Measurements from ENCODE around the gene FAM174B. TPM values are rescaled to one million over a fixed set of nuclear protein-coding genes. Genes with fewer than 3 reads are reported as not detected.

The FAM174B gene
- total and polyA plus RNA-seq, 5 donors from 2014 or later = 4.1 to 15.1 (median 11.3) TPM

- Histone ChIP-seq H3K27me3 (ENCODE audit: control insufficient read depth, insufficient read depth, low read length) (peaks cover 20% of the 10 kb centered on the region), H3K4me3 (ENCODE audit: low read depth, low read length) (no peak overlapping the region), H3K4me1 (ENCODE audit: control insufficient read depth, insufficient read depth, low read length, poor library complexity, severe bottlenecking) (no peaks in the 10 kb centered on the region), H3K9me3 (ENCODE audit: control insufficient read depth in 2 of 2, low read length in 2 of 2) (peaks cover 0 to 3% of the 10 kb centered on the region in 2 experiments), H3K27ac (ENCODE audit: insufficient read depth, low read length, poor library complexity, severe bottlenecking) (no peak overlapping the region), H3K36me3 (ENCODE audit: control insufficient read depth, insufficient read depth, low read length) (no peaks in the 10 kb centered on the region)
- H3K27me3 Mint-ChIP-seq = peaks cover 40% of the 10 kb centered on the region
- peaks cover 0 to 20% (median 5%) of the 10 kb centered on the region in 4 donors for H3K4me1 Mint-ChIP-seq
- H3K4me3 Mint-ChIP-seq = peak overlapping the region in 3 of 4 donors; percentile 66 to 74 (median 70)
- DNase-seq (no peak), ATAC-seq (ENCODE audit: low read depth in 2 of 2) (no peak)
- no peaks in the 10 kb centered on the region for H3K36me3 Mint-ChIP-seq
- H3K27ac Mint-ChIP-seq = no peak overlapping the region
- H3K9me3 Mint-ChIP-seq = peaks cover 0 to 3% (median 0%) of the 10 kb centered on the region in 7 donors
These were observed 913 bp downstream of the FAM174B start for GRCh38 chr15:92654662-92655061.

- Mint-ChIP-seq H3K27me3 (peaks cover 40% of the 10 kb centered on the region), H3K4me1 (peaks cover 0 to 20% (median 5%) of the 10 kb centered on the region in 4 donors), H3K27ac (peak overlapping the region in 2 of 3 donors; percentile 12 to 21), H3K9me3 (peaks cover 0 to 3% (median 0%) of the 10 kb centered on the region in 7 donors), H3K36me3 (no peaks in the 10 kb centered on the region), H3K4me3 (peak overlapping the region; percentile 21 to 74 (median 68))
- Histone ChIP-seq H3K9me3 (ENCODE audit: control insufficient read depth in 2 of 2, low read length in 2 of 2) (peaks cover 0 to 3% of the 10 kb centered on the region in 2 experiments), H3K27ac (ENCODE audit: insufficient read depth, low read length, poor library complexity, severe bottlenecking) (no peak overlapping the region), H3K36me3 (ENCODE audit: control insufficient read depth, insufficient read depth, low read length) (no peaks in the 10 kb centered on the region), H3K27me3 (ENCODE audit: control insufficient read depth, insufficient read depth, low read length) (peaks cover 20% of the 10 kb centered on the region), H3K4me1 (ENCODE audit: control insufficient read depth, insufficient read depth, low read length, poor library complexity, severe bottlenecking) (no peaks in the 10 kb centered on the region), H3K4me3 (ENCODE audit: low read depth, low read length) (no peak overlapping the region)
- ATAC-seq (ENCODE audit: low read depth in 2 of 2) (no peak), DNase-seq (no peak)
These were observed 1.6 kb downstream of the FAM174B start for GRCh38 chr15:92653836-92654539.

GRCh38 chr15:92653366-92653765 lies 2.2 kb downstream of the FAM174B start:
- Mint-ChIP-seq H3K4me3 (peak overlapping the region in 1 of 4 donors; percentile 68), H3K27ac (no peak overlapping the region), H3K4me1 (peaks cover 0 to 20% (median 5%) of the 10 kb centered on the region in 4 donors), H3K27me3 (peaks cover 40% of the 10 kb centered on the region), H3K36me3 (no peaks in the 10 kb centered on the region), H3K9me3 (peaks cover 0 to 3% (median 0%) of the 10 kb centered on the region in 7 donors)
- Histone ChIP-seq H3K27me3 (ENCODE audit: control insufficient read depth, insufficient read depth, low read length) (peaks cover 20% of the 10 kb centered on the region), H3K4me1 (ENCODE audit: control insufficient read depth, insufficient read depth, low read length, poor library complexity, severe bottlenecking) (no peaks in the 10 kb centered on the region), H3K4me3 (ENCODE audit: low read depth, low read length) (no peak overlapping the region), H3K36me3 (ENCODE audit: control insufficient read depth, insufficient read depth, low read length) (no peaks in the 10 kb centered on the region), H3K27ac (ENCODE audit: insufficient read depth, low read length, poor library complexity, severe bottlenecking) (no peak overlapping the region), H3K9me3 (ENCODE audit: control insufficient read depth in 2 of 2, low read length in 2 of 2) (peaks cover 0 to 3% of the 10 kb centered on the region in 2 experiments)
- DNase-seq = no peak
- no peak for ATAC-seq (ENCODE audit: low read depth in 2 of 2)

GRCh38 chr15:92652576-92652966 lies 3.0 kb downstream of the FAM174B start:
- Histone ChIP-seq H3K36me3 (ENCODE audit: control insufficient read depth, insufficient read depth, low read length) (no peaks in the 10 kb centered on the region), H3K27ac (ENCODE audit: insufficient read depth, low read length, poor library complexity, severe bottlenecking) (no peak overlapping the region), H3K27me3 (ENCODE audit: control insufficient read depth, insufficient read depth, low read length) (peaks cover 20% of the 10 kb centered on the region), H3K4me1 (ENCODE audit: control insufficient read depth, insufficient read depth, low read length, poor library complexity, severe bottlenecking) (no peaks in the 10 kb centered on the region), H3K9me3 (ENCODE audit: control insufficient read depth in 2 of 2, low read length in 2 of 2) (peaks cover 0 to 3% of the 10 kb centered on the region in 2 experiments), H3K4me3 (ENCODE audit: low read depth, low read length) (no peak overlapping the region)
- Mint-ChIP-seq H3K9me3 (peaks cover 0 to 3% (median 0%) of the 10 kb centered on the region in 7 donors), H3K4me1 (peaks cover 0 to 20% (median 5%) of the 10 kb centered on the region in 4 donors), H3K27ac (no peak overlapping the region), H3K4me3 (no peak overlapping the region), H3K36me3 (no peaks in the 10 kb centered on the region), H3K27me3 (peaks cover 34% of the 10 kb centered on the region)
- DNase-seq = no peak
- ATAC-seq (ENCODE audit: low read depth in 2 of 2) = no peak

GRCh38 chr15:92651877-92652575 lies 3.5 kb downstream of the FAM174B start:
- Histone ChIP-seq H3K4me1 (ENCODE audit: control insufficient read depth, insufficient read depth, low read length, poor library complexity, severe bottlenecking) (no peaks in the 10 kb centered on the region), H3K9me3 (ENCODE audit: control insufficient read depth in 2 of 2, low read length in 2 of 2) (peaks cover 0 to 3% of the 10 kb centered on the region in 2 experiments), H3K27me3 (ENCODE audit: control insufficient read depth, insufficient read depth, low read length) (peaks cover 15% of the 10 kb centered on the region), H3K27ac (ENCODE audit: insufficient read depth, low read length, poor library complexity, severe bottlenecking) (no peak overlapping the region), H3K36me3 (ENCODE audit: control insufficient read depth, insufficient read depth, low read length) (no peaks in the 10 kb centered on the region), H3K4me3 (ENCODE audit: low read depth, low read length) (no peak overlapping the region)
- H3K4me1 Mint-ChIP-seq = peaks cover 0 to 20% (median 5%) of the 10 kb centered on the region in 4 donors
- ATAC-seq (ENCODE audit: low read depth in 2 of 2) (no peak), DNase-seq (no peak)
- peaks cover 0 to 3% (median 0%) of the 10 kb centered on the region in 7 donors for H3K9me3 Mint-ChIP-seq
- H3K4me3 Mint-ChIP-seq = peak overlapping the region in 1 of 4 donors; percentile 7
- peaks cover 31% of the 10 kb centered on the region for H3K27me3 Mint-ChIP-seq
- H3K27ac Mint-ChIP-seq = no peak overlapping the region
- no peaks in the 10 kb centered on the region for H3K36me3 Mint-ChIP-seq

GRCh38 chr15:92650966-92651365 lies 4.6 kb downstream of the FAM174B start:
- Histone ChIP-seq H3K27me3 (ENCODE audit: control insufficient read depth, insufficient read depth, low read length) (peaks cover 6% of the 10 kb centered on the region), H3K36me3 (ENCODE audit: control insufficient read depth, insufficient read depth, low read length) (no peaks in the 10 kb centered on the region), H3K4me3 (ENCODE audit: low read depth, low read length) (no peak overlapping the region)

GRCh38 chr15:92650256-92650655 lies 5.3 kb downstream of the FAM174B start:
- no peak overlapping the region for H3K4me3 Mint-ChIP-seq
- Histone ChIP-seq H3K9me3 (ENCODE audit: control insufficient read depth in 2 of 2, low read length in 2 of 2) (peaks cover 0 to 3% of the 10 kb centered on the region in 2 experiments), H3K4me1 (ENCODE audit: control insufficient read depth, insufficient read depth, low read length, poor library complexity, severe bottlenecking) (no peaks in the 10 kb centered on the region), H3K27me3 (ENCODE audit: control insufficient read depth, insufficient read depth, low read length) (peaks cover 4% of the 10 kb centered on the region), H3K36me3 (ENCODE audit: control insufficient read depth, insufficient read depth, low read length) (no peaks in the 10 kb centered on the region), H3K4me3 (ENCODE audit: low read depth, low read length) (no peak overlapping the region), H3K27ac (ENCODE audit: insufficient read depth, low read length, poor library complexity, severe bottlenecking) (no peak overlapping the region)
- peaks cover 21% of the 10 kb centered on the region for H3K27me3 Mint-ChIP-seq
- H3K9me3 Mint-ChIP-seq = peaks cover 0 to 3% (median 0%) of the 10 kb centered on the region in 7 donors
- no peaks in the 10 kb centered on the region for H3K36me3 Mint-ChIP-seq
- no peak overlapping the region for H3K27ac Mint-ChIP-seq
- DNase-seq (no peak), ATAC-seq (ENCODE audit: low read depth in 2 of 2) (no peak)
- peaks cover 0 to 18% (median 3%) of the 10 kb centered on the region in 4 donors for H3K4me1 Mint-ChIP-seq

More at GRCh38 chr15:92650966-92651365, 4.6 kb downstream of the FAM174B start:
- H3K36me3 Mint-ChIP-seq = no peaks in the 10 kb centered on the region
- H3K9me3 ChIP-seq (ENCODE audit: control insufficient read depth in 2 of 2, low read length in 2 of 2) = peaks cover 0 to 3% of the 10 kb centered on the region in 2 experiments
- ATAC-seq (ENCODE audit: low read depth in 2 of 2) = no peak
- DNase-seq = no peak
- no peak overlapping the region for H3K27ac ChIP-seq (ENCODE audit: insufficient read depth, low read length, poor library complexity, severe bottlenecking)
- H3K4me1 ChIP-seq (ENCODE audit: control insufficient read depth, insufficient read depth, low read length, poor library complexity, severe bottlenecking) = no peaks in the 10 kb centered on the region
- no peak overlapping the region for H3K27ac Mint-ChIP-seq
- H3K4me3 Mint-ChIP-seq = no peak overlapping the region
- H3K9me3 Mint-ChIP-seq = peaks cover 0 to 3% (median 0%) of the 10 kb centered on the region in 7 donors
- H3K4me1 Mint-ChIP-seq = peaks cover 0 to 18% (median 3%) of the 10 kb centered on the region in 4 donors
- peaks cover 23% of the 10 kb centered on the region for H3K27me3 Mint-ChIP-seq

All from CD4-positive, CD25-positive, alpha-beta regulatory T cell (primary cell).